Mesodermal cell (in vitro differentiated cells): ENCODE data around the gene MKLN1. TPM values are rescaled to one million over a fixed set of nuclear protein-coding genes. Genes with fewer than 3 reads are reported as not detected.

Source experiments
- H3K27ac ChIP-seq: 2 replicates; pipeline ENCODE4 v1.7.0; 2013; ENCODE audit warnings: mild to moderate bottlenecking, low read depth, low read length, moderate library complexity; ENCODE audit not compliant: severe bottlenecking
- H3K36me3 ChIP-seq: 2 replicates; pipeline ENCODE4 v1.7.1; 2013; ENCODE audit warnings: mild to moderate bottlenecking, low read length, moderate library complexity; ENCODE audit not compliant: control insufficient read depth, insufficient read depth
- H3K4me1 ChIP-seq: one replicate; pipeline ENCODE4 v1.7.1; 2013; ENCODE audit warnings: mild to moderate bottlenecking, low read length; ENCODE audit not compliant: insufficient read depth, control insufficient read depth, poor library complexity, severe bottlenecking
- H3K4me3 ChIP-seq: 2 replicates; pipeline ENCODE4 v1.7.0; 2013; ENCODE audit warnings: low read length, control low read depth, mild to moderate bottlenecking; ENCODE audit not compliant: insufficient read depth, poor library complexity, severe bottlenecking; ENCODE audit errors: extremely low read depth
- H3K9me3 ChIP-seq: 2 replicates; pipeline ENCODE4 v1.7.1; 2013; ENCODE audit warnings: mild to moderate bottlenecking, low read length, moderate library complexity; ENCODE audit not compliant: control insufficient read depth
- WGBS, 2 experiments: methylation state at CpG; one replicate each; pipeline ENCODE4 v1.1.5; 2013; ENCODE audit warnings: missing lambda C conversion rate in 2 of 2; ENCODE audit not compliant: insufficient coverage in 2 of 2; 5-methylcytosine and 5-hydroxymethylcytosine counted together
- polyA plus RNA-seq, 2 experiments: library from polyadenylated mRNA; stranded (reverse); fragments of 50-300 nt; gene quantifications; one replicate each; pipeline ENCODE4 v1.2.3, GENCODE V29; 2013

The MKLN1 gene
- 35.5 TPM for polyA plus RNA-seq (2013, experiment 1 of 2)
- polyA plus RNA-seq (2013, experiment 2 of 2), result 34.1 TPM

DNA sequence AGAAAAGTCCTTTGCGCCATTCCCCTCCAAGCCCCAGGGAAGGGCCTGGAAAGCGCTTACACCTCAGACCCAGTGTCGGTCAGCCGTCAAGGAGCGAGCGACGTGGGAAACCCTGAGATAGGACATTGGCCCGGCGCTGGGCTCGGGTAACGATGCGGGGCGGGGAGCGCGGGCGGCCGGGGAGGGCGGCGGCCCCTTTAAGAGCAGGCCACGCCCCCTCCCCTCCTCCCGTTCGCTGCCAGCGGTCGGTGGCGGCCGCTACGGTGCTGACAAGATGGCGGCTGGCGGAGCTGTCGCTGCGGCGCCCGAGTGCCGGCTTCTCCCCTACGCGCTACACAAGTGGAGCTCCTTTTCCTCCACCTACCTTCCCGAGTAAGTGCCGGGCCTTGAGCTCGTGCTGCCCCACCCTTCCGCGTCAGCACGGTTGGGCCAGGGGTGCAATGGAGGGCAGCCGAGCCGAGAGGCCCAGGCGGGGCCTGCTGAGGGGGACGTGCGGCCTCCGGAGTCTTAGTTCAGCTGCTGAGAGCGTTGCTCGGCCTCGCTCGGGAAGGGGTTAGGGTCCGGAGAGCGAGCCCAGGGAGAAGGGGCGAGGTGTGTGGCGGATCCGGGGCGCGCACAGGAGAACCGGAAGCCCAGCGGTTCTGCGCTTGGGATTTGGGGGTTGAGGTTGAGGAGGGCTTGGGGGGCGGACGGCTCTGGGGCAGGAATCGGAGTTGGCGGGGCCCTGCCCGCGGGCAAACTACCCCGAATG lies at the start of gene MKLN1:
Gene MKLN1 (plus strand): TSS at position 251 of the 751 bp plus-strand sequence. CDS start 24 bp downstream, at position 275.
- Histone ChIP-seq H3K4me1 (peaks cover 5% of the 10 kb centered on the region), H3K9me3 (no peaks in the 10 kb centered on the region), H3K27ac (peak within 1 kb of the TSS; percentile 98), H3K4me3 (peak within 1 kb of the TSS; percentile 95), H3K36me3 (peaks cover 6% of the 10 kb centered on the region)
- WGBS, 2 experiments, result 0 to 1% methylated on average over 33 to 52 of the region's 69 CpGs

DNA sequence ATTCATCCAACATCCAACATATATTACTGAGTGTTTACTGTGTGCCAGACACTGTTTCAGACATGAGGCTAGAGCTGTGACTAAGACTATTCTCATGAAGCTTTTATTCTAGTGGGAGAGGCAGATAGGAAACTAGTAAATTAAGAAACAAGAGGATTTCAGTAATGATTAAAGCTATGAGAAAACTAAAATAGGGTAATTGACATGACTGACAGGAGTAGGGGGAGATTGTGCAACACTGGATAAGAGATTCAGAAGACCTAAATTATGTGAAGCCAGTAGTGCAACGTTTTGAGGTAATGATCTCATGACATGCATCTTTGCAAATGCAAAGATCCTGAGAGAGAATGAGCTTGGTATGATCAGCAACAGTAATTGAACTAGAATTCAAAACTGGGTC lies 48.6 kb upstream of the MKLN1 start:
- 89% methylated on average over 1 of the region's 1 CpG; no CpG with 5 or more reads in 1 of the 2 experiments for WGBS, 2 experiments
- H3K36me3 ChIP-seq, result no peaks in the 10 kb centered on the region
- H3K27ac ChIP-seq, result no peak overlapping the region
- no peak overlapping the region for H3K4me3 ChIP-seq
- no peaks in the 10 kb centered on the region for H3K9me3 ChIP-seq
- H3K4me1 ChIP-seq, result no peaks in the 10 kb centered on the region

- H3K4me3 ChIP-seq, result no peak overlapping the region
- 88 to 89% methylated on average over 2 to 4 of the region's 5 CpGs for WGBS, 2 experiments
- H3K4me1 ChIP-seq, result no peaks in the 10 kb centered on the region
- no peaks in the 10 kb centered on the region for H3K9me3 ChIP-seq
- H3K27ac ChIP-seq, result no peak overlapping the region
- no peaks in the 10 kb centered on the region for H3K36me3 ChIP-seq
These were observed 46.2 kb upstream of the MKLN1 start for GRCh38 chr7:131281266-131282048.

GRCh38 chr7:131284702-131285419 lies 42.8 kb upstream of the MKLN1 start:
- Histone ChIP-seq H3K36me3 (no peaks in the 10 kb centered on the region), H3K27ac (no peak overlapping the region), H3K4me3 (no peak overlapping the region), H3K9me3 (no peaks in the 10 kb centered on the region), H3K4me1 (no peaks in the 10 kb centered on the region)
- 61 to 83% methylated on average over 9 to 10 of the region's 13 CpGs for WGBS, 2 experiments

DNA sequence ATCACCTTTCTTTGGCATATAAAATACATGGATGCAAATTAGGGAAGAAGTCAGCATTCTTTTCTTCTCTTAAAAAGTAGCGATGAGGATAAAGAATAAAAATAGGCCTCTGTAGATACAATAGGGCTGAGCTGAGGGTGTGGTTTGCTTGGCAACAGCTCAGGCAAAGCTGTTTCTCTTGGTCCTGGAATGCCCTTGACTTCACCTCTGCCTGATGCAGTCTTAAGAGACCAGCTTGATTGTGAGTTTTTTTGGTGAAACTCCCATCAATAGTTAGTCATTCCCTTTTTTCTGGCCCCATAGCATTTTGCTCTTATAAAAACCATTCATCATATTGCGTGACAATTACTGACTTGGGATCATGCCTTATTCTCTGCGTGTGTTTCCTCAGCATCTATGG lies 42.1 kb upstream of the MKLN1 start:
- Histone ChIP-seq H3K27ac (no peak overlapping the region), H3K36me3 (no peaks in the 10 kb centered on the region), H3K9me3 (no peaks in the 10 kb centered on the region), H3K4me3 (no peak overlapping the region), H3K4me1 (no peaks in the 10 kb centered on the region)
- 92 to 100% methylated on average over 2 of the region's 3 CpGs for WGBS, 2 experiments

- Histone ChIP-seq H3K27ac (no peak overlapping the region), H3K9me3 (no peaks in the 10 kb centered on the region), H3K4me3 (no peak overlapping the region), H3K4me1 (no peaks in the 10 kb centered on the region), H3K36me3 (no peaks in the 10 kb centered on the region)
- WGBS, 2 experiments, result 89 to 100% methylated on average over 2 to 3 of the region's 4 CpGs
These were observed 39.2 kb upstream of the MKLN1 start for GRCh38 chr7:131288450-131288849.

- no peaks in the 10 kb centered on the region for H3K36me3 ChIP-seq
- no peaks in the 10 kb centered on the region for H3K4me1 ChIP-seq
- 86 to 90% methylated on average over 2 to 5 of the region's 5 CpGs for WGBS, 2 experiments
- no peak overlapping the region for H3K4me3 ChIP-seq
- no peak overlapping the region for H3K27ac ChIP-seq
- H3K9me3 ChIP-seq, result no peaks in the 10 kb centered on the region
These were observed 38.6 kb upstream of the MKLN1 start for GRCh38 chr7:131289051-131289450.

- Histone ChIP-seq H3K4me1 (no peaks in the 10 kb centered on the region), H3K4me3 (no peak overlapping the region), H3K27ac (no peak overlapping the region), H3K36me3 (no peaks in the 10 kb centered on the region), H3K9me3 (no peaks in the 10 kb centered on the region)
- WGBS, 2 experiments, result 93 to 95% methylated on average over 2 to 3 of the region's 4 CpGs
These were observed 35.4 kb upstream of the MKLN1 start for GRCh38 chr7:131292141-131292905.

DNA sequence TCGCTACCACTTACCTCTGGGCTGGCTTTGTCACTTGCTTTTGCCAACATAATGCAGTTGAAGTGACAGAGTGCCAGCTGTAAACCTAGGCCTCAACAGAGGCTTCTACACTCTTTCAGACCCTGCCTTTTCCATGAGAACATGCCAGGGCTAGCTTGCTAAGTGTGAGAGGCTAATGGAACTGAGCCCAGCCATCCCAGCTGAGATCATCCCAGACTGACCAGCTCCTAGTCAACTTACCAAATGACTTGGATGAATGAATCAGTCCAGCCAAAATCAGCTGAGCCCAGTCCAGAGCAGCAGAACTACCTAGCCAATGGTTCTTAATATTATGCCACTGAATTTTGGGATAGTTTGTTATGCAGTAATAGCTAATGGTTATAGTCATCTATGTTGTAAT lies 34.7 kb upstream of the MKLN1 start:
- 86 to 100% methylated on average over 1 of the region's 1 CpG for WGBS, 2 experiments

DNA sequence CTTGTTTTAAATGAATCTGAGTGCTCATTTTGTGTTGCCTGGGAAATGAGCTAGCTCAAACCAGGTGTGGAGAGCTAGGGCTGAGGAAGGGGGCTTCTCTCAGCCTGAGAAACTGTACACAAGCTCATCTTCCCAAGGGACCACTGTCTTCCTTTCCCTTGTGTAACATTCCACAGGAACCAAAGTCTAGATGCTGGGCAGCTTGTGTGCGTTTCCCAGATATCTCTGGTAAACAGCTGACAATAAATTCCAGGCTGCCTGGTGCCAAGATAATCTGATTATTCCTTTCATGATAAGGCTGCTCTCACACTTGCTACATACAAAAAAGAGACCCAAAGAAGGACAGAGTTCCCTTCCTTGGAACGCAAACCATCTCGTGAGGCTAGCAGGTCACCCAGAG lies 33.1 kb upstream of the MKLN1 start:
- no peaks in the 10 kb centered on the region for H3K36me3 ChIP-seq
- H3K4me3 ChIP-seq, result no peak overlapping the region
- peak overlapping the region; percentile 39 for H3K27ac ChIP-seq
- no peaks in the 10 kb centered on the region for H3K9me3 ChIP-seq
- 56 to 64% methylated on average over 3 of the region's 3 CpGs for WGBS, 2 experiments
- H3K4me1 ChIP-seq, result no peaks in the 10 kb centered on the region

More for the DNA sequence above, 34.7 kb upstream of the MKLN1 start:
- Histone ChIP-seq H3K9me3 (no peaks in the 10 kb centered on the region), H3K4me3 (no peak overlapping the region), H3K27ac (no peak overlapping the region), H3K4me1 (no peaks in the 10 kb centered on the region), H3K36me3 (no peaks in the 10 kb centered on the region)
